Retina (tissue), 1 donor: Measurements from ENCODE around the gene KIF19.
"Not testable (repeated sequence)": the region's sequence is repeated elsewhere in the genome, so short reads cannot be mapped to it uniquely, and the experiment has no call there.

Experiments used
- DNase-seq: peaks from one replicate; pipeline ENCODE4 v3.0.0-alpha.2; 2016

KIF19 gene, protein sequence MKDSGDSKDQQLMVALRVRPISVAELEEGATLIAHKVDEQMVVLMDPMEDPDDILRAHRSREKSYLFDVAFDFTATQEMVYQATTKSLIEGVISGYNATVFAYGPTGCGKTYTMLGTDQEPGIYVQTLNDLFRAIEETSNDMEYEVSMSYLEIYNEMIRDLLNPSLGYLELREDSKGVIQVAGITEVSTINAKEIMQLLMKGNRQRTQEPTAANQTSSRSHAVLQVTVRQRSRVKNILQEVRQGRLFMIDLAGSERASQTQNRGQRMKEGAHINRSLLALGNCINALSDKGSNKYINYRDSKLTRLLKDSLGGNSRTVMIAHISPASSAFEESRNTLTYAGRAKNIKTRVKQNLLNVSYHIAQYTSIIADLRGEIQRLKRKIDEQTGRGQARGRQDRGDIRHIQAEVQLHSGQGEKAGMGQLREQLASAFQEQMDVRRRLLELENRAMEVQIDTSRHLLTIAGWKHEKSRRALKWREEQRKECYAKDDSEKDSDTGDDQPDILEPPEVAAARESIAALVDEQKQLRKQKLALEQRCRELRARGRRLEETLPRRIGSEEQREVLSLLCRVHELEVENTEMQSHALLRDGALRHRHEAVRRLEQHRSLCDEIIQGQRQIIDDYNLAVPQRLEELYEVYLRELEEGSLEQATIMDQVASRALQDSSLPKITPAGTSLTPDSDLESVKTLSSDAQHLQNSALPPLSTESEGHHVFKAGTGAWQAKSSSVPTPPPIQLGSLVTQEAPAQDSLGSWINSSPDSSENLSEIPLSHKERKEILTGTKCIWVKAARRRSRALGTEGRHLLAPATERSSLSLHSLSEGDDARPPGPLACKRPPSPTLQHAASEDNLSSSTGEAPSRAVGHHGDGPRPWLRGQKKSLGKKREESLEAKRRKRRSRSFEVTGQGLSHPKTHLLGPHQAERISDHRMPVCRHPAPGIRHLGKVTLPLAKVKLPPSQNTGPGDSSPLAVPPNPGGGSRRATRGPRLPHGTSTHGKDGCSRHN

DNA sequence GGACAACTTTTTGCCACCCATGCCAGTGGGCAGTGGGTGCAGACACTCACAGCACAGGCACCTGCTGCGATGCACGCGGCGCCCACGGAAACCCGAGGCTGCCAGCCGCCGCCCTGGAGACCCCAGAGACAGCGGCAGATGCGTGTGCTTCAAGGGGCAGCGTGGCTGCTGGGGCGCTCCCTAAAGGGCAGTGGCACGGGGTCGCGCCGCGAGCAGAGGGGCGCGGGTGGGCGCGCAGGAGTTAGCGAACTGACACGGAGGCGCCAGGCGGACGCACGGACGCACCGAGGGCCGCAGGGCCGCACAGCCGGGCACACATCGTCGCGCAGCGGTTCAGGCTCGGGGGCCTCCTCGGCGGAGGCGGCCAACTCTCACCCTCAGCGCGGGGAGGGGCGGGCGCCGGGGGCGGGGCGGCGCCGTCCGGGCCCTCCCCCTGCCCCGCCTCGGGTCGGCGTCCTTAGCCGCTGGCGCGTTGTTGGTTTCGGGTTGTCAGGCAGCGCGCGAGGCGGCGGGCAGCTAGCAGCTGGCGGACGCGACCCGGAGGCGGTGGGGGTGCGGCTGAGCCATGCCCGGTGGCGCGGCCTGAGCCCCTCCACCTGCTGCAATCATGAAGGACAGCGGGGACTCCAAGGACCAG is at the start of gene KIF19:
Gene KIF19, plus strand, starts transcription at position 484 of the 637 bp plus-strand sequence. Its CDS starts 124 bp downstream, at position 608.
- peak; percentile 84 for DNase-seq

DNA sequence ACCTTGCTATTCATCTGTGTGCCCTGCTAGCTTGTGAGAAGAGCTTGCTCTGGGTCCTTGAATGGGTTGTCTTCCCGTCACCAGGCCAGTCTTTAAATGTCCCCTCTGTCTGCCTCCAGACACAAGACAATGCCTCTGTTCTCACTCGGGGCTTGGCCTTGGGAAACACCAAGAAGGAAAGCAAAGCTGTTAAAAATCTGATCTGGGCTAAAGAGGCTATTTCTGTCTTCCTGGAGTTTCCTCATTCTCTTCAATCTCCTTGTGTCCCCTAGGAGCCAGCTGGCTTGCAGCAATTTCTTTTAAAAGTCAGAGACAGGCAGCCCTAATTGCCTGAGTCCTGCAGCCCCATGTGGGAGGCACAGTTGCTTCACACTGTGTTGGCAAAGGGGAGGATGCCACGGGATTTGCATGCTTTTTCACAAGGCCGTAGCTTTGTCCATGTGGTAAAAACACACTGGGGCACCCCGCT is 49.5 kb upstream of the KIF19 start:
- peak; percentile 74 for DNase-seq

DNA sequence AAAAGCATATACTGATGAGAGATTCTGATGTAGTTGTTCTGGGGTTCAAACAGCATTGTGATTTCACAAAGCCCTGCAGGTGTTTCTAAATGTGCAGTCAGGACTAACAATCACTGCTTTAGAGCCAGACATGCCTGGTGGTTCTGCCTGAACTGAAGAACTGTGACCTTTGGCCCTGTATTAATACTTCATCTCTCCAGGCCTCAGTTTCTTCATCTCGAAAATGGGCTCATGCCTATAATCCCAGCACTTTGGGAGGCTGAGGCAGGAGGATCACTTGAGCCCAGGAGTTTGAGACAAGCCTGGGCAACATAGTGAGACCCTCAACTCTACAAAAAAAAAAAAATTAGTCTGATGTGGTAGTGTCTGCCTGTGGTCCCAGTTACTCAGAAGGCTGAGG is 48.1 kb upstream of the KIF19 start:
- no peak for DNase-seq

DNA sequence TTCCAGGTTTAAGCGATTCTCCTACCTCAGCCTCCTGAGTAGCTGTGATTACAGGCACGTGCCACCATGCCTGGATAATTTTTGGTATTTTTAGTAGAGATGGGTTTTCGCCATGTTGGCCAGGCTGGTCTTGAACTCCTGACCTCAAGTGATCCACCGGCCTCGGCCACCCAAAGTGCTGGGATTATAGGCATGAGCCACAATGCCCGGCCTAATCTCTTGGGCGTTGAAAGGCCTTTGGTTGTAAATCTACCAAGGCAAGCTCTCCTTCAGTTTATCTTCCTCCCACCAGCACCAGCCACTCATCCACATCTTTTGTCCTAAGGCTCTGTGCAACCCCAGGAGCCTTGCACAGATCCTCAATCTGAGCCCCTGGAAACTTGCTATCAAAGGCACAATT is 46.4 kb upstream of the KIF19 start:
- not testable (repeated sequence) for DNase-seq

DNA sequence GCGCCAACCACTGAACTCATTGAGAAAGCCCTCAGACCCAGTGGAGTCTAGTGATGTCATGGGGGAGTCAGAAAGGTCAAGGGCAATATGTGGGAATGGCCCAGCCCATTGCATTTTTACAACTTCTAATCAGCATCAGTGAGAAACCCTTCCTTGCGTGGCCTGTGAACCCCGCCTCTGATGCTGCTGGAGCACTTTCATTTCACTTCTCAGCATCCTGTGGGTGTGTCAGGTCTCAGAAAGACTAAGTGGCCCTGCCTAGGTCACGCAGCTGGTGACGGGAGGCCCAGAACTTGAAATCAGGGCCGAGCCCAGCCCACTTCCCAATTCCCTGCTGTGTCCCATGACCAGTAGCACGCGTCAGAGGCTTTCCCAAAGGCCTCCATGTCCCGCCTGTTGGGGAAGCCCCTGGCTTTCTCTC is 45.9 kb upstream of the KIF19 start:
- no peak for DNase-seq

DNA sequence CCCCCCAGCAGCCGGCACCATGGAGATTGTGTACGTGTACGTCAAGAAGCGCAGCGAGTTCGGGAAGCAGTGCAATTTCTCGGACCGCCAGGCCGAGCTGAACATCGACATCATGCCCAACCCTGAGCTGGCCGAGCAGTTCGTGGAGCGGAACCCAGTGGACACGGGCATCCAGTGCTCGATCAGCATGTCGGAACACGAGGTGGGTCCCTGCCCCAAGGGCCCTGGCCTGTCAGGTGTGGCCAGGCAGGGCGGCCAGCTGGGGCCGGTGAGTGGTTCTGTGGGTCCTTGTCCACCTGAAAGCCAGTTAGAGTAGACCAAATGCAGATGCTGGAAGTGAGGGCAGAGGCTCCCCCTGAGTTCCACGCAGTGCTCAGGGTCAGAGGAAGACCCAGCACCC is 44.2 kb upstream of the KIF19 start:
- DNase-seq, result no peak

DNA sequence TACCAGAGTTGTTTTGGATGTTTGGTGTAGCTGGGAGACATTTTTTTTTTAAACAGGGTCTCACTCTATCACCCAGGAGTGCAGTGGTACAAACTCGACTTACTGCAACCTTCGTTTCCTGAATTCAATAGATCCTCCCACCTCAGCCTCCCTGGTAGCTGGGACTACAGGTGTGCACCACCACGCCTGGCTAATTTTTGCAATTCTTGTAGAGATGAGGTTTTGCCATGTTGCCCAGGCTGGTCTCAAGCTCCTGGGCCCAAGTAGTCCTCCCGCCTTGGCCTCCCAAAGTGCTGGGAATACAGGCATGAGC is 43.8 kb upstream of the KIF19 start:
- not testable (repeated sequence) for DNase-seq

DNA sequence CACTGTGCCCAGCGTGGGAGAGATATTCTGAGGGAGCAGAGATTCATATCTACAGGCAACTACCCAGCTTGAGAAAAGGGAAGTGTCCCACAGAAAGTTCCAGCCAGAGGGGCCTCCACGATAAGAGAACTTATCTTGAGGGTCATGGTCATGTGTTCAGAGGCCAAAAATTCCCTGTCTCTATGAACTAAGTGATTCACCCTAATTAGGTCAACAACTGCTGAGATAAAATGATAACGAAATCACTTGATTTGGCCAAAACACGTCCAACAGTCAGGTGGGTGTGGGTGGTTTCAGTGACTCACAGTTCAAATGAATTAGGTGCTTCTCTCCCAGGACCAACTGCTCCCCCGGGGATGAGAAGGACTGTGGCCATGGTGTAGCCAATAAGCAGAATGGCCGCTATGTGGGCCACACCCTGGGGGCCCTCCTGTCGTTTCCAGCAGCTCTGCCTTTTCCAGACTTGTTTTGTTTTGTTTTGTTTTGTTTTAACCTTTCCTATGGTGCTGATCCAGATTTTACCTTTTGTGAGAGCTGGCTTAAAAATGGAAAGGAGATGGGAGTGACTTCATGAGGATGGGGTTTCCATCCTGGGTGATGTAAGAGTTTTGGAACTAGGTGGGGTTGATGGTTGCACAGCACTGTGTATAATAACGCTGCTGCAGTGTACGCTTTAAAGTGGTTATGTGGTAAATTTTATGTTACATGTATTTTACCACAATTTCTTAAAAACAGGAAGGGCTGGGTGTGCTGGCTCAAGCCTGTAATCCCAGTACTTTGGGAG is 43.2 kb upstream of the KIF19 start:
- DNase-seq, result no peak

DNA sequence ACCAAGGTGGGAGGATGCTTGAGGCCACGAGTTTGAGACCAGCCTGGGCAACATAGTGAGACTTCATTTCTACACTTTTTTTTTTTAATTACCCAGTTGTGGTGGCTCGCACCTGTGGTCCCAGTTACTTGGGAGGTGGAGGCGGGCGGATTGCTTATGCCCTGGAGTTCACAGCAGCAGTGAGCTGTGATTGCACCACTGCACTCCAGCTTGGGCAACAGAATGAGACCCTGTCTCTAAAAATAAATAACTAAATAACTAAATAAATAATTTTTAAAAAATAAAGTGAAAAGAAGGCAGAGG is 42.7 kb upstream of the KIF19 start:
- no peak for DNase-seq

DNA sequence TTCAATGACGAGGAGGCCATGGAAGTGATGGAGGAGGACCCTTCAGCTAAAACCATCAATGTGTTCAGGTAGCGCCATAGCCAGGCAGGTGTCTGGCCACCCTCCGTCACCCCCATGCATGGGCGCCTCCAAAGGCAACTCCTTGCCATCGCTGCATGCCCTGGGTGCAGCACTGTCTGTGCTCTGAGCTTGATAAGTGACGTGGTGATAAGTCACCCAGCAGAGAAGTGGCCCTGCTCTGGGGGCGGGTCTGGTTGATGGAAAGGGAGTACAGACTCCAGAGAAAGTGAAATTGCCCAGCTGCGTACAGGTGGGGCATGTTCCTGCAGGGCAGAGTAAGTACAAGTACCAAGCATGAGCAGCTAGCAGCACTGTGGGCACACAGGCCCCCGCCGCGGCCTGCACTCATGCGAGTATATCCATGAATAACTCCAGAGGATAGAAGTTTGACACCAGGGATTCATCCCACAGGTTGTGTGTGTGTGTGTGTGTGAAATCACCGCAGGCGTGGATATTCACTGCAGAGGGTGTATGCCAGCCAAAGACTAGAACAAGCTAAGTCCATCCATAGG is 38.9 kb upstream of the KIF19 start:
- DNase-seq, result no peak

DNA sequence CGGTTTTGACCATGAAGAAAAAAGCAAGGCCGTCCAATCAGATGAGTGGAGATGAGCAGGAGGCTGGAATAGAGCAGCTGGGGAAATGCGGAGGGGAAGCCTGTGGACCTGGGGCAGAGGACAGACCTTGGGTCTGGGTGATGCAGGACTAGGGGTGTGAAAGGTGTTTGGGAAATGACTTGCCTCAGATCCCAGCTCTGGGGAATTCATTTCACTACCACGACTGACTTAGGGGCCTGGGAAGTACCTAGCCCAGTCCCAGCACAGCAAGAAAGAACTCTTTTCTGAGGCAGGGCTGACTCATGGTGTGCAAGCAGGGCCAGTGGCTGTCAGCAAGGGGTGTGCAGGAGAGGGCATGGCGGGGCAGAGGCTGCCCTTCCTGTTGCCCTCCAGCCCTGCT is 37.2 kb upstream of the KIF19 start:
- no peak for DNase-seq

DNA sequence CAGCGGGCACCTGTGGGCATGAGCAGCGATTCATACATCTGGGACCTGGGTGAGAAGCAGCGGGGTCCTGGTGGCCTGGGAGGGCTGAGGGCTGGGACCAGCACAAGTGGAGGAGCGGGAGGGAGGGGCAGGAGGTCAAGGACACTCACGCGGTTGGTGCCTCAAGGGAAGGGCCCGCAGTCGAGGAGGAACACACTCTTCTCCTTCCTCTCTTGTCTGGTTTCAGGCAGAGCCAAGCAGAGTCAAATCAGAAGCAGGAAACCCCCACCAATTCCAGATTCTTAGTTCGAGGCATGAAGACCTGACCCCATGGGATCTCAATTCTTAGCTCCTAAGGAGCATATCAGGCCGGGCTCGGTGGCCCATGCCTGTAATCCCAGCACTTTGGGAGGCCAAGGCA is 36.3 kb upstream of the KIF19 start:
- DNase-seq, result no peak

DNA sequence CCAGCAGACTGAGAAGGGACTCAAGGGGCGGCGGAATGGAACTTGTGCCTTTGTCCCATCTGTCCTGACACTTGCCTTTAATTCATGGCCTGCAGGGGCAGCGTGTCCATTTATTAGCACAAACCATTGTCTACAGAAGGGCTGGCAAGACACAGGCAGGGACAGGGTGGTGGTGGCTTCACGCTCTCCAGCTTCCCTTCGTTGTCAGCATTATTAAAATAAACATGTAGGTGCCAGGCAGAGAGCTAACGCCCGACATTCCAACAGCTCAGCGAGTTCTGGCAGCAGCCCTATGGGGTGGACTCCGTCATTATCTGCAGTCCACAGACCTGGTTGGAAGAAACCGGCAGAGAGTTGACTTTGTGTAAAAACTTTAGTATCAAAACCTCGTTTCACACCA is 35.7 kb upstream of the KIF19 start:
- no peak for DNase-seq

DNA sequence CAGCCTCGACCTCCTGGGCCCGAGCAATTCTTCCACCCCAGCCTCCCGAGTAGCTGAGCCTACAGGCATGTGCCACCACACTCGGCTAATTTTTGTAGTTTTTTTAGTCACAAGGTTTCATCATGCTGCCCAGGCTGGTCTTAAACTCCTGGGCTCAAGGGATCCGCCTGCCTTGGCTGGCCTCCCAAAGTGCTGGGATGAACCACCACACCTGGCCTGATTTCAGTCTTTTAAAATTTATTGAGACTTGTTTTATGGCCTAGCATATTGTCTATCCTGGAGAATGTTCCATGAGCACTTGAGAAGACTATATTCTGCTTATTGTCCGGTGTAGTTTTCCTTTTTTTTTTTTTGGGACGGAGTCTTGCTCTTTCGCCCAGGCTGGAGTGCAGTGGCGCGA is 33.5 kb upstream of the KIF19 start:
- no peak for DNase-seq

DNA sequence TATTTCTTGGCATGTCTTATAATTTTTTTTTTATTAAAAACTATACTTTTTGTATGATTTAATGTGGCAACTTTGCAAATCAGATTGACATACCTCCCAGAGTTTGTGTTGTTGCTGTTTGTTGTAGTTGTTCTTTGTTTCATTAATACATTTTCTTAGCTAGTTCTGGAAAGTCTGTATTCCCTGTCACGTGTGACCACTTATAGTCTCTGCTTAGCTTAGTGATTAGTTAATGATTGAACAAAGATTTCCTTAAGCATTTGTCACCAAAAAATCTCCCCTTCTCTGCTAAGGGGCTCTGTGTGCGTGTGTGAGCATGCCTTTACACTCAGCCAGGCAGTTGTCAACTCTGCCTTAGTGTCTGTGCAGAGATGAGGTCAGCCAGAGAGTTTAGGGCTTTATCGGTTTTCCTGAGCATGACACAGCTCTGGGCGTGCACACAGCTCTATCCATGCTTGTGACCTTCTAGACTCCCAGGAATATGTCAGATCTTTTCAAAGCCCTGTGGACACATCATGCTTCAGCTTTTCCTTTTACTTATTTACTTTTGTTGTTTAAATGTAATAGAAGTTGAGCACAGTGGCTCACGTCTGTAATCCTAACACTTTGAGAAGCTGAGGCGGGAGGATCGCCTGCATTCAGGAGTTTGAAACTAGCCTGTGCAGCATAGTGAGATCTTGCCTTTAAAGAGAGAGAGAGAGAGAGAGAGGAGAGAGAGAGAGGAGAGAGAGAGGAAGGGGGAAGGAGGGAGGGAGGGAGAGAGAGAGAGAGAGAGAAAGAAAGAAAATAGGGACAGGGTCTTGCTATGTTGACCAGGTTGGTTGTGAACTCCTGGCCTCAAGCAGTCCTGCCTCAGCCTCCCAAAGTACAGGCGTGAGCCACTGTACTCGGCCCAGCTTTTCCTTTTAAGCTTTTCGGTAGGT is 30.1 kb upstream of the KIF19 start:
- no peak for DNase-seq

DNA sequence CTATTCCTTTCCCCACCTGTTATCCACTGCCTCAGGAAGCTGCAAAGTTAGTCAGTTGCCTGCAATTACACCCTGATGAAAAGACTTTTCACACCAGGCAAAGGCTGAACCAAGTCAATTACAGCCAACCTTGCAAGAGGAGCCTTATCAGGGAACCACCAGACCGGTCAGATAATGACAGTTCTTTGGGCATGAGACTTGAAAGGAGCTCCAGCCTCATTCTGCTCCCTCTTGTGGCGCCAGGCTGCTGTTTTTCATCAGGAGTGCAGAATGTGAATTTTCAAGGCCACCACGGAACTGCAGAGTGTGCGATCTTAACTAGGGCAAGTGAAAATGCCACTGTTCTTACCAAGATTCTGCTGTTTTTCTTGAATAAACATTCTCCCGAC is 29.5 kb upstream of the KIF19 start:
- DNase-seq, result peak; percentile 70

DNA sequence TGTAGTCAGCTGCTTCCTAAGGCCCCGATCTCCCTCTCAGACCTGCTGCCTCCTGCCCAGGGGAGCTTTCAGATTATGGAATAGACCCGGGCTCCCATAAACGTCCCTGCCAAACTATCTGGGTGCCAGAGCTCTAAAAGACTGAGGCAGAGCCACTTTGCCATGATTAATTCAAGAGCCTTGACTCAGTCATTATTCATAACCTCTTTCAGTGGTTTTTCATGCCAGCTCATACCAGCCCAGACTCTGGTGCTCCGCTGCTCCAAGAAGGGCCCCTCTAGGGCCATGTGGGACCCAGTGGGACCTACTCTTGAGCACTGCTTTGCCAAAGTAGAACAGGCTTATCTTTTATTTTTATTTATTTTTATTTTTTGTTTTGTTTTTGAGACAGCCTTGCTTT is 28.1 kb upstream of the KIF19 start:
- no peak for DNase-seq

DNA sequence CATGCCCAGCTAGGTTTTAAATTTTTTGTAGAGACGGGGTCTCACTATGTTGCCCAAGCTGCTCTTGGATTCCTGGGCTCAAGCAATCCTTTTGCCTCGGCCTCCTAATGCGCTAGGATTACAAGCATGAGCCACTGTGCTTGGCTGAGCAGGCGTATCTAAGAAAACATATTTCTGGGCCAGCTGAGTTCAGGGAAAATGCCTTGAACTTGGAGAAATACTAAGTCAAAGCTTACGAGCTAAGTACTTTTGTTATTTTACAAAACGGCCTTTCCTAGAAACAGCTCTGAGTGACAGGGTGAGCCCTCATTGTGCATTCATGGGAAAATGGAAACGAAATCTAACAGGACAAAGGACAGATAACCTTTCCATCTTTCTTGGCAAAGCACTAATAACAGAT is 27.2 kb upstream of the KIF19 start:
- DNase-seq, result no peak

DNA sequence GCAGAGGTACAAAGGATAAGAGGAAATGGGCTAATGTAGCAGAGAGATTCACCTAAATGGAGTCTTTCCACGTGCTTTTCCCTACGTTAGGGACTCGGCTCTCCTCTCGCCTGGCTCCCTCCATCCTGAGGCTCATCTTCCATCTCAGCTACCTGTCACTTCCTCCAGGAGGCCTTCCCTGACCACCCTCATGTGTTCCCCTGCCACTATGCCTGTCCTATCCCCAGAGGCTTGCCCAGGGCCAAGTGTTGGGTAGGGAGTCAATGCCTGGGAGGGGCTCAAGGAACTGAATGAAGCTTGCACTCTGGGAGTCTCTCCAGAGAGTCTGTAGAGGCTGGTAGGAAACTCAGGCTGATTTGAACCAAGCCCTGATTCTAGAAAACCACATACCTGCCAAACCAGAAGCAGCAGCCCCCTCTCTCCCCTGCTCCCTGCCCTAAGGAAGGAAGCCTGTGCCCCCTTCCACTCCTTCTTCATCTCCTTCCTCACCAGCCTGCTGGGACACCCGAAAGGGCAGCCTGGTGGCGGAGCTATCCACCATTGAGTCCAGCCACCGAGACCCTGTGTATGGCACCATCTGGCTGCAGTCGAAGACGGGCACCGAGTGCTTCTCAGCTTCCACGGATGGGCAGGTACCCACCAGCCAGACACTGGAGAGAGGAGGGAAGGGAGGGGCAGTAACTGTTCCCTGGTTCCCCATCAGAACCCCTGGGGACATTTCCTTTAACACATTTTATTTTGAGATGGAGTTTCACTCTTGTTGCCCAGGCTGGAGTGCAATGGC is 26.6 kb upstream of the KIF19 start:
- no peak for DNase-seq

DNA sequence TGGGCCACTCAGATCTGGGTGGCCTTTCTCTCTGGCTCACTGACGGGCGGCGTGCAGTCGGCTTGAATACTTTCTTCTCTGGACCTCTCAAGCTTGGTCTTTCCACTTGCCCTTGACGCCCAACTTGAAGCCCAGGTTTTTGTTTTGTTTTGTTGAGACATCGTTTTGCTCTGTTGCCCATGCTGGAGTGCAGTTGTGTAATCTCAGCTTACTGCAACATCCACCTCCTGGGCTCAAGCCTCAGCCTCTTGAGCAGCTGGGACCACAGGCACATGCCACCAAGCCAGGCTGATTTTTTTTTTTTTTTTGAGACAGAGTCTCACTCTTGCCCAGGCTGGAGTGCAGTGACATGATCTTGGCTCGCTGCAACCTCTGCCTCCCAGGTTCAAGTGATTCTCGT is 22.7 kb upstream of the KIF19 start:
- no peak for DNase-seq
